Measurements from ENCODE around the gene ZMIZ1. TPM values are rescaled to one million over a fixed set of nuclear protein-coding genes. Genes with fewer than 3 reads are reported as not detected.
A peak's percentile ranks its signal among the peaks of the same experiment; 100 is the strongest.

Gene ZMIZ1
- total RNA-seq, 1 donor from 2014 or later = 84.7 TPM

- H3K36me3 ChIP-seq = no peaks in the 10 kb centered on the region
- intact Hi-C loops (cut with DNase I) = no loop called here
- H3K27me3 ChIP-seq = no peaks in the 10 kb centered on the region
- no peak overlapping the region for H3K27ac ChIP-seq
- DNase-seq = peak; percentile 65
- ATAC-seq = peak; percentile 57
- peaks cover 10% of the 10 kb centered on the region for H3K4me1 ChIP-seq
- TF ChIP-seq CTCF (IDR thresholded peaks at IDR 0.05) = no peak
- H3K9me3 ChIP-seq = no peaks in the 10 kb centered on the region
- H3K4me3 ChIP-seq = no peak overlapping the region
Measured at GRCh38 chr10:79058899-79059841, 9.6 kb upstream of the ZMIZ1 start.

GRCh38 chr10:79059859-79060379 lies 8.8 kb upstream of the ZMIZ1 start:
- ATAC-seq = peak; percentile 5
- H3K9me3 ChIP-seq = no peaks in the 10 kb centered on the region
- intact Hi-C loops (cut with DNase I) = no loop called here
- no peaks in the 10 kb centered on the region for H3K36me3 ChIP-seq
- no peak overlapping the region for H3K27ac ChIP-seq
- no peaks in the 10 kb centered on the region for H3K27me3 ChIP-seq
- peak; percentile 42 for DNase-seq
- peaks cover 10% of the 10 kb centered on the region for H3K4me1 ChIP-seq
- no peak for TF ChIP-seq CTCF (IDR thresholded peaks at IDR 0.05)
- H3K4me3 ChIP-seq = no peak overlapping the region

DNA sequence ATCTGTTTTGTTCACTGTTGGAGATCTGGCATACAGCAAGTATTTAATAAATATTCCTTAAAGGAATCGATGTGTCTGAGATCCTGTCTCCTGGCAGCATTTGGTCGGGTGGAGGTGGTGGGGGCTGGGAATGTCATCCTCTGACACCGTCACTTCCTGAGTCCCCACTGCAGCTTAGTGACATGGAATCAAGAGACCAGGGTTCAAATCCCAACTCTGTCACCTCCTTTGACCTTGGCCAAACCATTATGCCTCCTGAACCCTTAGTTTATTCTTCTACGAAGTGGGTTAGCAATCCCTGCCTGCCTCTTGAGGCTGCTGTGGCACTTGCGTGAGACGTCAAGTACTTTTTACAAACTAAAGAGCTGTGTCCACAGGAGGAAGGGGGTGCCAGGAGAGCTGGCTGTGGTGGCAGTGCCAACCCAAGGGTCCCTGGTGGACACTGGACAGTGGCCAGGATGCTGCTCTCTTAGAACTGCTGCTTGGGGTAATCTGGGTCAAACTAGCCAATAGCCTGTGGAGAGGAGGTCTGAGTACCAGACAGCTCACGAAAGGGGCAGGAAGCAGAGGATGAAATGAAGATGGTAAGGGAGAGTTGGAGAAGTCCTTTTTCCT lies 8.0 kb upstream of the ZMIZ1 start:
- Histone ChIP-seq H3K27me3 (no peaks in the 10 kb centered on the region), H3K9me3 (no peaks in the 10 kb centered on the region), H3K4me1 (peaks cover 10% of the 10 kb centered on the region), H3K36me3 (no peaks in the 10 kb centered on the region), H3K4me3 (no peak overlapping the region), H3K27ac (no peak overlapping the region)
- ATAC-seq (no peak), DNase-seq (peak; percentile 53)
- intact Hi-C loops (cut with DNase I) = no loop called here
- no peak for TF ChIP-seq CTCF (IDR thresholded peaks at IDR 0.05)

DNA sequence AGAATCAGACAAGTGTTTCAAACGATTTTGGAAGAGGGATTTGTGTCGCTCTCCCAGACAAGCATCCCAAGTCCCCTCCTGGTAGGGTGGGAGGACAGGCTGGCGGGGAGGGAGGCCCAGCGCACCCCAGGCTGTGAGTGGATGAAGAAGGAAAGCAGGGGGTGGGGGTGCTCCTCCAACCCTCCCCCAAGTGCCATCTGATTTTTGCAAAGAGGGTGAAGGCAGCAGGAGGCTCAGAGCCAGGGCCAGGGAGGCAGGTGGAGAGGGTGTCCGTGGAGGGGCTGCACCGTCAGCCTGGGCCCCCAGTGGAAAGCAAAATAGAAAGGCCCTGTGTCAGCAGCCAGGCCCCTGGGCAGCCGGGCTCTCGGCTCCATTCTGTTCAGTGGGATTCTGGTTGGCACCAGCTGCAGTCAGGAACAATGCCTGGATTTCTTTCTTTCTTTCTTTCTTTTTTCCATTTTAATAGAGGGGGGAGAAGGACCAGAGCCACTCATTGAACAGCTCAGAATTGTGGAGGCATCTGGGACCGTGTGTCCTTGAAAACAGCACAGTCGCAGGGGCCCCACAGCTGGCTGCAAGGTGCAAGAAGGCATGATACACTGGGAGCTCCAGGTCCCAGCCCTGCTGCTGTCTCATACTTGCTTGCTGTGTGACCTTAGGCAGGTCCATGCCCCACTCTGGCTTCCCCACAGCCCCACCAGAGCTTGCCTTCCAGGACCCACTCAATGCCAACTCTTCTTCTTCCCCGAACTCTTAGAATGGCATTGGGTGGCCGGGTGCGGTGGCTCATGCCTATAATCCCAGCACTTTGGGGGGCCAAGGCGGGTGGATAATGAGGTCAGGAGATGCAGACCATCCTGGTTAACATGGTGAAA lies 7.1 kb upstream of the ZMIZ1 start:
- H3K27ac ChIP-seq = no peak overlapping the region
- no peaks in the 10 kb centered on the region for H3K27me3 ChIP-seq
- H3K9me3 ChIP-seq = no peaks in the 10 kb centered on the region
- intact Hi-C loops (cut with DNase I) = no loop called here
- no peak for TF ChIP-seq CTCF (IDR thresholded peaks at IDR 0.05)
- H3K4me3 ChIP-seq = no peak overlapping the region
- no peak for ATAC-seq
- H3K4me1 ChIP-seq = peaks cover 12% of the 10 kb centered on the region
- H3K36me3 ChIP-seq = no peaks in the 10 kb centered on the region
- DNase-seq = peak; percentile 50

DNA sequence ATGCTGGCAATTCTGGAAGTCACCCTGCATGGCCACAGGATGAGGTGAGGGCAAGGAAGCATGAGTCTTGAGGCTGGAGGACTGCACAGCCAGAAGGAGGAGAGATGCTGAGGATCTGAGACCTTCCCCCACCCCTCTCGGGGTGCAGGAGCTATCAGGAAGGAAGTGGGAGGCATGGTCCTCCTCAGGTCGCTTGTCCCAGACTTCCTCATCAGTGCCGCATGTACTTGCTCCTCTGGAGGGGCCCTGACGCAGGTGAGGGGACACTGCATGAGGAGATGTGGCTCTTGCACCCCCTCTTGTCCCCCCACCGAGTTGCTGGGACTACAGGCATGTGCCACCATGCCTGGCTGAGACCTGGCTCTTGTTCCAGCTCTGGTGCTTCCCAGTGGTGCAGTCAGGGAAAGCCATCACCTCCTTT lies 5.7 kb upstream of the ZMIZ1 start:
- Histone ChIP-seq H3K36me3 (no peaks in the 10 kb centered on the region), H3K4me3 (no peak overlapping the region), H3K27me3 (no peaks in the 10 kb centered on the region), H3K27ac (no peak overlapping the region), H3K9me3 (no peaks in the 10 kb centered on the region), H3K4me1 (peaks cover 18% of the 10 kb centered on the region)
- ATAC-seq (no peak), DNase-seq (peak; percentile 46)
- intact Hi-C loops (cut with DNase I) = no loop called here
- TF ChIP-seq CTCF (IDR thresholded peaks at IDR 0.05) = no peak
